K562 (cell line): ENCODE measurements around the gene INTS1. TPM values are rescaled to one million over a fixed set of nuclear protein-coding genes. Genes with fewer than 3 reads are reported as not detected.

Experiments used
- ATAC-seq: fragments of 200-7000 bp; cut with Tn5 transposase; 3 replicates; pipeline ENCODE4 v1.9.1; 2020; ENCODE audit warnings: moderate library complexity
- BruUV-seq: library from RNA; stranded (reverse); fragments of 400-500 nt; replicated peaks from 2 replicates; lab custom pipeline; 2021; lab: Mats Ljungman, UMichigan
- CTCF ChIA-PET: fragments of 300-600 bp; formaldehyde crosslinking; extraction: SDS; loops from one replicate; lab custom pipeline; 2021; ENCODE audit warnings: low intra/inter-chr PET ratio; lab: Yijun Ruan, JAX
- POLR2A ChIA-PET: fragments of 300-600, 350-650 bp; sonication (Branson Sonifier 250); formaldehyde crosslinking; extraction: SDS; loops from one replicate; lab custom pipeline; 2021; ENCODE audit warnings: antibody characterized with exemption, inconsistent platforms; lab: Yijun Ruan, JAX
- DNase-seq, 4 experiments: peaks; one replicate each; pipeline versions ENCODE4 v3.0.0 to v3.0.0-alpha.2; 2011 to 2018; ENCODE audit warnings: low spot score in 3 of 4, mixed read lengths in 3 of 4; ENCODE audit errors: extremely low read depth in 1 of 4
- FAIRE-seq: peaks from 2 replicates; lab custom pipeline; 2011; peaks lifted over from hg19 to GRCh38; lab: Jason Lieb, UNC
- H2AFZ ChIP-seq: 2 replicates; pipeline ENCODE4 v1.6.0; 2011; ENCODE audit warnings: low read depth, low read length, control low read depth, inconsistent platforms
- H3K27ac ChIP-seq: fragments of 200-600 bp; 3 replicates; pipeline ENCODE4 v1.8.0; 2011; ENCODE audit warnings: low read depth, mild to moderate bottlenecking, control low read depth, inconsistent platforms, low read length, moderate library complexity, mixed read lengths; ENCODE audit errors: extremely low read depth
- H3K27me3 ChIP-seq, 2 experiments: fragments of 300-600 bp in 1 of 2; 2 replicates in 1 of 2; 3 replicates in 1 of 2; pipeline versions ENCODE4 v1.6.0 to v1.8.0; 2011; ENCODE audit warnings: inconsistent platforms in 2 of 2, low read length in 2 of 2, mild to moderate bottlenecking in 1 of 2, mixed read lengths in 1 of 2, moderate library complexity in 1 of 2; ENCODE audit not compliant: control insufficient read depth in 2 of 2, insufficient read depth in 2 of 2
- H3K36me3 ChIP-seq: fragments of 300-600 bp; 3 replicates; pipeline ENCODE4 v1.8.0; 2011; ENCODE audit warnings: mild to moderate bottlenecking, low read length, inconsistent platforms; ENCODE audit not compliant: control insufficient read depth, insufficient read depth
- H3K4me1 ChIP-seq, 2 experiments: fragments of 200-600 bp in 1 of 2; replicated peaks in 1 of 2; 2 replicates in 1 of 2; 3 replicates in 1 of 2; pipeline versions ENCODE4 v1.5.1 to v1.8.0; 2011; ENCODE audit warnings: inconsistent platforms in 2 of 2, low read length in 2 of 2, mild to moderate bottlenecking in 1 of 2, mixed read lengths in 1 of 2, moderate library complexity in 1 of 2; ENCODE audit not compliant: control insufficient read depth in 2 of 2, insufficient read depth in 2 of 2
- H3K4me2 ChIP-seq: 2 replicates; pipeline ENCODE4 v1.6.1; 2011; ENCODE audit warnings: low read length, control low read depth, inconsistent platforms, mixed read lengths; ENCODE audit not compliant: insufficient read depth
- H3K4me3 ChIP-seq: fragments of 200-600 bp; sonication (generic), shearing (Covaris generic); 2 replicates; pipeline ENCODE4 v1.5.1; 2016; ENCODE audit warnings: control low read depth, inconsistent platforms
- H3K79me2 ChIP-seq: fragments of 200-600 bp; 3 replicates; pipeline ENCODE4 v1.8.0; 2011; ENCODE audit warnings: low read length, inconsistent platforms; ENCODE audit not compliant: control insufficient read depth, insufficient read depth
- H3K9ac ChIP-seq, 2 experiments: 2 replicates each; pipeline versions ENCODE4 v1.6.0 to v1.6.1; 2011; ENCODE audit warnings: low read depth in 2 of 2, low read length in 2 of 2, control low read depth in 1 of 2, inconsistent platforms in 1 of 2, mild to moderate bottlenecking in 1 of 2, mixed read lengths in 1 of 2; ENCODE audit not compliant: insufficient read depth in 1 of 2
- H3K9me1 ChIP-seq: one replicate; pipeline ENCODE4 v1.6.0; 2011; ENCODE audit warnings: inconsistent platforms, mild to moderate bottlenecking, low read length, moderate library complexity; ENCODE audit not compliant: control insufficient read depth, insufficient read depth
- H3K9me3 ChIP-seq: replicated peaks from 2 replicates; pipeline ENCODE4 v1.5.1; 2011; ENCODE audit warnings: low read depth, low read length, inconsistent platforms; ENCODE audit not compliant: control insufficient read depth, insufficient read depth
- H4K20me1 ChIP-seq: replicated peaks from 2 replicates; pipeline ENCODE4 v1.6.1; 2011; ENCODE audit warnings: low read length, inconsistent platforms, mixed read lengths; ENCODE audit not compliant: control insufficient read depth, insufficient read depth
- BRD4 ChIP-seq: fragments of 200-600 bp; sonication (generic); IDR thresholded peaks from 2 replicates; pipeline ENCODE4 v1.6.1; 2017; ENCODE audit warnings: inconsistent platforms
- BRD9 ChIP-seq: fragments of 450-650 bp; IDR thresholded peaks from 2 replicates; pipeline ENCODE4 v1.6.1; 2018; ENCODE audit warnings: low read depth; ENCODE audit not compliant: partially characterized antibody
- CREB3L1 ChIP-seq: fragments of 450-650 bp; IDR thresholded peaks from 2 replicates; pipeline ENCODE4 v1.6.1; 2014; ENCODE audit warnings: low read depth, mild to moderate bottlenecking, moderate library complexity, borderline replicate concordance
- E2F3 ChIP-seq: fragments of 250-450 bp; sonication (Bioruptor Pico); IDR thresholded peaks from 2 replicates; pipeline ENCODE4 v1.4.0; 2020; ENCODE audit warnings: mild to moderate bottlenecking
- FOXP1 ChIP-seq: sonication (generic); formaldehyde crosslinking; IDR thresholded peaks from 2 replicates; pipeline ENCODE4 v1.8.0; 2022; ENCODE audit warnings: mild to moderate bottlenecking, missing genetic modification reagents
- HMG20B ChIP-seq: fragments of 250-450 bp; sonication (Bioruptor Pico); IDR thresholded peaks from 2 replicates; pipeline ENCODE4 v1.5.0; 2021; ENCODE audit warnings: mild to moderate bottlenecking
- HOMEZ ChIP-seq: fragments of 250-450 bp; sonication (Bioruptor Pico); IDR thresholded peaks from 2 replicates; pipeline ENCODE4 v1.4.0; 2020; ENCODE audit warnings: mild to moderate bottlenecking, moderate library complexity
- JUN ChIP-seq, 2 experiments: sonication (generic) in 1 of 2; formaldehyde crosslinking in 1 of 2; IDR thresholded peaks; 2 replicates each; pipeline versions ENCODE4 v1.6.1 to v1.8.0; 2012 to 2022; ENCODE audit warnings: borderline replicate concordance in 2 of 2, mild to moderate bottlenecking in 2 of 2, improper control_type of control experiment in 1 of 2, low read depth in 1 of 2, low read length in 1 of 2, missing genetic modification reagents in 1 of 2
- MAFF ChIP-seq: IDR thresholded peaks from 2 replicates; pipeline ENCODE4 v1.6.1; 2012; ENCODE audit warnings: low read length, improper control_type of control experiment
- MTF1 ChIP-seq: fragments of 250-450 bp; sonication (Bioruptor Pico); IDR thresholded peaks from 2 replicates; pipeline ENCODE4 v1.9.0; 2021; ENCODE audit warnings: moderate library complexity, mild to moderate bottlenecking, inconsistent platforms, borderline replicate concordance
- NKRF ChIP-seq: fragments of 450-650 bp; IDR thresholded peaks from 2 replicates; pipeline ENCODE4 v1.6.1; 2016; ENCODE audit warnings: borderline replicate concordance
- POLR2G ChIP-seq: fragments of 200-400 bp; formaldehyde crosslinking; IDR thresholded peaks from 2 replicates; pipeline ENCODE4 v1.6.1; 2017; ENCODE audit warnings: low read depth, mild to moderate bottlenecking, antibody characterized with exemption, low read length, moderate library complexity
- TCF7 ChIP-seq: sonication (generic); IDR thresholded peaks from 2 replicates; pipeline ENCODE4 v1.6.1; 2016; ENCODE audit warnings: antibody characterized with exemption, borderline replicate concordance
- TFAP4 ChIP-seq: sonication (generic); formaldehyde crosslinking; IDR thresholded peaks from 2 replicates; pipeline ENCODE4 v1.8.0; 2022; ENCODE audit warnings: missing genetic modification reagents, mild to moderate bottlenecking, moderate library complexity, borderline replicate concordance
- ZNF121 ChIP-seq: sonication (generic); formaldehyde crosslinking; conservative IDR thresholded peaks from 2 replicates; pipeline ENCODE4 v1.8.0; 2022; ENCODE audit warnings: missing genetic modification reagents
- ZNF263 ChIP-seq: sonication (generic); formaldehyde crosslinking; IDR thresholded peaks from 2 replicates; pipeline ENCODE4 v1.8.0; 2022; ENCODE audit warnings: mild to moderate bottlenecking, missing genetic modification reagents, borderline replicate concordance
- WGBS: fragments of 100-300 bp; shearing (Covaris generic); methylation state at CpG from one replicate; pipeline ENCODE4 v1.1.6; 2016; ENCODE audit warnings: low coverage, mixed read lengths; ENCODE audit not compliant: insufficient coverage; ENCODE audit errors: missing lambda C conversion rate; 5-methylcytosine and 5-hydroxymethylcytosine counted together
- in situ Hi-C: fragments of 300-500 bp; cut with MboI; formaldehyde crosslinking; loops from 4 replicates; pipeline ENCODE4 v1.15.0; 2018; ENCODE audit warnings: inconsistent platforms, mixed read lengths
- intact Hi-C: fragments of 100-400 bp; cut with micrococcal nuclease; formaldehyde crosslinking; loops from 2 replicates; pipeline ENCODE4 v1.14.2; 2022
- polyA plus RNA-seq, 8 experiments: library from polyadenylated mRNA; depleted of rRNA in 4 of 8; stranded (reverse) in 5 of 8; unstranded in 3 of 8; fragments of >200 nt; fragmentation: Nextera tagmentation in 2 of 8; fragmentation: Illumina TruSeq in 1 of 8; extraction: Ambion mirVana in 2 of 8; extraction: Trizol in 1 of 8; gene quantifications; 2 replicates each; pipeline versions ENCODE4 v1.2.1 to v1.2.3, GENCODE V29; 2011 to 2014; ENCODE audit warnings: inconsistent platforms in 1 of 8, missing spikeins in 1 of 8
- total RNA-seq, 7 experiments: library from RNA; depleted of rRNA in 6 of 7; stranded (reverse); fragments of >200 nt in 6 of 7; fragmentation: Illumina TruSeq in 2 of 7; extraction: Trizol in 2 of 7; gene quantifications; 2 replicates each; pipeline versions ENCODE4 v1.2.1 to v1.2.3, GENCODE V29; 2011 to 2021; ENCODE audit warnings: low replicate concordance in 1 of 7

Gene INTS1
- total and polyA plus RNA-seq, 9 of the 15 experiments (the other 6 are each of a cell fraction or from before 2014, with no cell fraction given) = 0.34 to 119 (median 18.5) TPM

GRCh38 chr7:1468643-1469298, 35.4 kb downstream of the INTS1 start:
- no TSS peak for BruUV-seq
- no peaks in the 10 kb centered on the region for H4K20me1 ChIP-seq
- FAIRE-seq (no peak), ATAC-seq (peak; percentile 34; the same call in 2 of the 3 replicates), DNase-seq (no peak)
- no peaks in the 10 kb centered on the region for H3K9me1 ChIP-seq
- H3K9me3 ChIP-seq = no peaks in the 10 kb centered on the region
- intact Hi-C loops (no loop called here), in situ Hi-C loops (loop anchor here (5.0 kb wide), 1 partner anchor 36 kb away; no protein-coding TSS in a partner anchor)
- H3K4me1 ChIP-seq = peaks cover under 1 to 75% of the 10 kb centered on the region in 2 experiments; a peak in 4 of 5 replicates
- H3K27me3 ChIP-seq = no peaks in the 10 kb centered on the region
- H3K9ac ChIP-seq = peak overlapping the region in 1 of 2 experiments; percentile 76; a peak in 2 of 4 replicates
- no peak overlapping the region for H3K27ac ChIP-seq
- H3K36me3 ChIP-seq = peaks cover 40% of the 10 kb centered on the region; the same call in 2 of the 3 replicates
- WGBS = 78% methylated on average over 16 of the region's 24 CpGs
- POLR2A ChIA-PET = no interaction called here
- no peak overlapping the region for H3K4me3 ChIP-seq
- H3K79me2 ChIP-seq = no peaks in the 10 kb centered on the region
- no peak overlapping the region for H3K4me2 ChIP-seq
- CTCF ChIA-PET = no interaction called here
- H2AFZ ChIP-seq = no peak overlapping the region
- TF ChIP-seq BRD9 (no peak), MTF1 (CRISPR knock-in tag) (no peak), POLR2G (peak; percentile 42), NKRF (no peak), HOMEZ (CRISPR knock-in tag) (no peak), CREB3L1 (no peak), ZNF121 (CRISPR knock-in tag) (no peak), TFAP4 (CRISPR knock-in tag) (0 out of 2 replicates have a peak, but pooled peaks have one; percentile 50), ZNF263 (CRISPR knock-in tag) (no peak), JUN (IDR thresholded peaks at IDR 0.05; ENCODE audit: borderline replicate concordance, low read depth, low read length) (no peak), JUN (CRISPR knock-in tag; IDR thresholded peaks at IDR 0.05; ENCODE audit: borderline replicate concordance) (no peak), FOXP1 (CRISPR knock-in tag) (no peak), TCF7 (no peak), HMG20B (CRISPR knock-in tag) (no peak), MAFF (no peak), BRD4 (no peak), E2F3 (CRISPR knock-in tag) (no peak)
